NOMO-1 (cell line): Measurements from ENCODE around the gene EAF2.

Experiments used
- DNase-seq, 2 experiments: peaks; one replicate each; lab custom pipeline; 2025; ENCODE audit not compliant: unreplicated experiment in 2 of 2; lab: John Stamatoyannopoulos, UW

EAF2 gene

GRCh38 chr3:121834671-121835464 lies at the start of gene EAF2, which contains the start of gene IQCB1:
TSS of gene EAF2 (plus strand) at chr3:121835209. CDS start at chr3:121835286, 77 bp downstream.
TSS of gene IQCB1 (minus strand) at chr3:121835060. CDS start at chr3:121828960, 6,100 bp downstream.
- peak; percentile 92 to 93 for DNase-seq

- DNase-seq: no peak
Measured at GRCh38 chr3:121786485-121786884, 48.5 kb upstream of the EAF2 start.

DNA sequence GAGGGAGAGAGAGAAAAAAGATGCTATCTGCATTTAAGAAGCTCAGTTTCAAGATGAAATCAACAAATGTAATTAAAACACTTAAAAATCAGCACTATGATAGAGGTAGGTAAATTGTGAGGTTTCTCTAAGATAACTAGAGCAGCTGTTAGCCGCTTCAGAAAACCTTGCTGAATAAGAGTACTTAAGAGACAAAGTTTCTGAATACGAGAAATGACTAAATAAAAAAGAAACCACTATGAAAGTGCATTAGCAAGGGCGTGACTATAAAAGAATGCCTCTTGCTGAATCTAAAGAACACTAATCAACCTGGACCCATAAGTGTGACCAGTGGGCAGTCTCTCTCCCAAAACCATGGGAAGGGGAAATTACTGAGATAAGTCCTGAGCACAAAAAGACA lies 41.9 kb upstream of the EAF2 start:
- no peak for DNase-seq

DNA sequence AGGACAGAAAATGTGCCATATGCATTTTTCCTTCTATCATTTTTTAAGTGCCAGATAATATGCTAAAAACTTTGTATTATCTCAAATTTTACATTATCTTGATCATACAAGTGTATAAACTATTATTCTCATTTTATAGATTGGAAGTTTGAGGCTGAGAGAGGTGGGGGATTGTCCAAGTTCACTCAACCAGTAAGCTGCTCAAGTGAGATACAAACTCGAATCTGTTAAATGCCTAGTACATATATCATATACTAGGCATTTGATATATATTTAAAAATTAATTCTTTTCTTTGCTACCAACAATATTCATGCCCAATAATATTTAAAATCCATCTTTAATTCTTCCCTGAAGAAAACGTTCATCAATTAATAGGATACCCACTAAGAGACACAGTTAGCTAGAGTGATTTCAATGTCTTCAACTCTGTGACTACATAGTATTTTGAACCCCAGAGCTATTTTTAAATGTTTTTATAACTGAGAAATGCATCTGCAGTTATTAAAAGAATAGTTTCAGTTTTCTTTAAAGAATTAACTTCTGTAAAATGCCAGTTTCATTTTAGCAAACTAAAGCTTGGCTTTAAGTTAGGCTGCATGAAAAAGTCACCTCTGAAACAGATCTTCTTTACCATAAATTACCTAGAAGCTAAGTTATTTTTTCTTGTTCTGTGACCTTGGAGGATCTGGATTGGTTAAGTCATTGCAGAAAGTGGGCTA lies 40.6 kb upstream of the EAF2 start:
- no peak for DNase-seq

DNA sequence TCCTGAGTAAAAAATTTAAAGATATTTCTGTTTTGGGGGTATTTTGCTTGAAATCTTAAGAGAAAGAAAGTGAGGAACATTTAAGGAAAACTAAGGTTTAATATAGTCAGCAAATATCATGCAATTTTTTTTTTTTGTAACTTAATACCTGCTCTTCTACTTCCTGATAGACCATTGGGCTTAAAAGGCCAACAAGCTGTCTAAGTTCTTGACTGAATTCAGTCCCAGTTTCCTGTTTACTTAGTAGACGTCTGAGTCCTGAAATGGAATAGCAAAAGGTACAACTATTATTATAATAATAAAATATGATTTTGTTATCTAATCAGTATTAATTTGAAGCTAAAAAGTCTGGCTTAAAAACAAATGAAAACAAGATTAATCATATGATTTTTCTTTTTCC lies 38.0 kb upstream of the EAF2 start:
- no peak for DNase-seq

- no peak for DNase-seq
Measured at GRCh38 chr3:121800906-121801305, 34.1 kb upstream of the EAF2 start.

DNA sequence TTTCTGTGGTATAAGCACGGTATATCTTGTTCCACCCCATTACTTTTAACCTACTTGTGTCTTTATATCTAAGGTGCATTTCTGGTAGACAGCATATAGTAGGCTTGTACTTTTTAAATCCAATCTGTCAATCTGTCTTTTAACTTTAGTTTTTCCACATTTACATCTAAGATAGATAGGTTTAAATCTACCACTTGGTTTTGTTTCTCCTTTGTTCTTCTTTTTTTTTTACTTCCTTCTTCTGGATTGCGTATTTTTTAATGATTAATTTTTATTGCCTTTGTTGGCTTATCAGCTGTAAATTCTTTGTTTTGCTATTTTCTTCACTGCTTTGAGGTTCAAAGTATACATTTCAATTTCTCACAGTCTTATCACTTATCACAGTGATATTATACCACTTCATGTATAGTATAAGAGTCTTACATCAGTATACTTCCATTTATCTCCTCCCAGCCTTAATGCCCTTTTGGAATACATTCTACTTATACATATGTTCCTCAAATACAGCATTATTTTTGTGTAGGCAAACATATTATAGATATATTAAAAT lies 31.2 kb upstream of the EAF2 start:
- peak in 1 of 2 experiments; percentile 22 for DNase-seq

DNA sequence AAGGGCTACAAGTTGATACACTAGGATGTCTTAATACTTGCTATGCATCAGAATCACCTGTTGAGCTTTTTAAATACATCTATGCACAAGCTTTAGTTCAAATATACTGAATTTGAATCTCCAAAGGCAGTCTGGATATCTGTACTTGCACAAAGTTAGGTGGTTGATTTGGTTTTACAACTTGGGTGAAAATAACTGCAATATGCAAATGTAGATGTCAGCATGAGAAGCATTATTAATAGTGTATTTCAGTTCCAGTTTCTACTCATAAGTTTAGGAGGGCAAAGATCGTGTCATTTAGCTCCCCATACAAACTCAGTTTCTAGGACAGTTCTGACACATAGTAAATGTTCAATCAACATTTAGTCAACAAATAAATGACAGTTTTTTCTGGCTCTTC lies 25.8 kb upstream of the EAF2 start:
- no peak for DNase-seq

DNA sequence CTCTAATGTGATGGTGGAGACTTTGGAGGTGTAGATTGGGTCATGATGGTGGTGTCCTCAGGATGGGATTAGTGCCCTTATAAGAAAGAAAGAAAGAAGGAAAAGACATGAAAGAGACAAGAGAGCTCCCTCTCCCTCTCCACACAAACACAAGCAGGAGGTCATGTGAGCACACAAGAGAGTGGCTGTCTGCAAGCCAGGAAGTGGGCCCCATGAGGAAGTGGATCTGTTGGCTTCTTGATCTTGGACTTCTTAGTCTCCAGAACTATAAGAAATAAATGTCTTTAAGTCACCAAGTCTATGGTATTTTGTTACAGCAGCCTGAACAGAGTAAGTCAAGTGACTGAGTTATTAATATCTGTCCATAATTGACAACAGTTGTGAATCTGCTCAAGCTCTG lies 17.3 kb upstream of the EAF2 start:
- peak; percentile 37 to 42 for DNase-seq

DNA sequence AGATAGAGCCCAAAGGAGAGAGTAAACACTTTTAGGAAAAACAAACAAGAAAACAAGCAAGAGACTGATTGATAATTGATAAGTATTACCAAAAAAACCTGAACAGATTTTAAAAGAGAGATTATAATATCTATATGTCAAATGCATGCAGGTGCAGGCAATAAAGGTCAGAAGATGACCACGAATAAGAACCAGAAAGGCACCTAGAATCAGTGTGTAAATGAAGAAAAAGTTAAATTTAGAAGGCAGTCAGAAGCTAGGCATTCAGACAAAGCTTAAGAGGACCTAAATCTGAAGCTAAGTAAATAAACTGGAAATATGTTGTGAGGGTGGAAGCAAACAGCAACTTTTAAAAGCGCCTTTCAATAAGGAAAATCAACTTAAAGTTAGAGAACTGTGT lies 16.4 kb upstream of the EAF2 start:
- no peak for DNase-seq

DNA sequence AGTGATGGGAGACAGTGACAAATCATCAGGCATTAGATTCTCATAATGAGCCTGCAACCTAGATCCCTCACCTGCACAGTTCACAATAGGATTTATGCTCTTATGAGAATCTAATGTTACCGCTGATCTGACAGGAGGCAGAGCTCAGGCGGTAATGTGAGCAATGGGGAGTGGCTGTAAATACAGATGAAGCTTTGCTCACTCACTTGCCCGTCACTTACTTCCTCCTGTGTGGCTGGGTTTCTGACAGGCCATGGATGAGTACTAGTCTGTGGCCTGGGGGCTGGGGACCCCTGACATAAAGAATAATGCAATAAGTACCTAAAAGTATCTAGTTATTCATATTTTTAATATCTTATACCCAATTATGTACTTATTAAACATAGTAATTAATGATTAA lies 15.8 kb upstream of the EAF2 start:
- no peak for DNase-seq

DNA sequence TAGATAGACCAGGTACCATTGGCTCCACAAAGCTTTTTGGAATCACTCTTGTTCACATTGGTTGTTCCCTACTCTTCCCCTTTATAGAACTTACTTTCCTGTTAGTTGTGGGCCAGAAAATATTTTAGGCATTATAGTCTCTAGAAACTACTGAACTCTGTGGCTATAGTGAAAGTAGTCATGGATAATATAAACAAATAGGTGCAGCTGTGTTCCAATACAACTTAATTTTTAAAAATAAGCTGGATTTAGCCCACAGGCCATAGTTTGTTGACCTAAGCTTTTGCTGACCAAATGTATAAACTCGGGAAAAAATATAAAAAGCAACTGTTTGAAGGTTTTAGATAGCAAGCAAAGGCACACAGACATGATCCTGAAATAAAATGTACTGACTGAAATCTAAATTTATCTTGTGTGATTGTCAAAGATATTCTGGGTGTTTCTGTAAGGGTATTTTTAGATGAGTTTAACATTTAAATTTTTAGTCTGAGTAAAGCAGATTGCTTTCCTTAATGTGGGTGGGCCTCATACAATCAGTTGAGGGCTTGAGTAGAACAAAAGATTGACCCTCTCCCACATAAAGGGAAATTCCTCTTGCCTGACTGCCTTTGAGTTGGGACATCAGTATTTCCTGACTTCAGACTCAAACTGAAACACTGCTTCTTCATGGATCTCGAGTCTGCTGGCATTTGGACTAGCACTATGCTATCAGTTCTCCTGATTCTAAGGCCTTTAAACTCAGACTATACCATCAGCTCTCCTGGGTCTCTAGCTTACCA lies 13.4 kb upstream of the EAF2 start:
- DNase-seq: no peak

- DNase-seq: no peak
Measured at GRCh38 chr3:121822973-121823372, 12.0 kb upstream of the EAF2 start.

GRCh38 chr3:121834157-121834670 lies 795 bp upstream of the EAF2 start:
- peak; percentile 15 to 16 for DNase-seq

GRCh38 chr3:121835465-121835801 lies 424 bp downstream of the EAF2 start:
- peak in 1 of 2 experiments; percentile 39 for DNase-seq

DNA sequence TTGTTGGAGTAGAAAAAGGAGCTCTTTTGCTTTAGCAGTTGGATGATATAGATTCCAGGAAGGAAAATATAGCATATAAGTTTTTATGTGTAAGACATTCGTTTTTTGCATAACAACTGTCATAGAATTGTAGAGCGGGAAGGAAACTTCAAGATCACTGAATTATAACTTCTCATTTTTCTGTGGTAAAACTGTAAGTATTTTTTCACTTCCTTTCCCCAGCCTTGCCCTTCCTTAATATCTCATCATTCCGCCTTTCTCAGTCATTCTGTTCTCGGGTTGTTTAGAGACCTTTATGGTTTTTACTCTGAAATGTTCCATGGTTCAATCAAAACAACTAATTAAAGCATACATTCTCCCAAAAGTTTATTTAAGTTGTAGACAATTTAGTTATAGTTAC lies 1.1 kb downstream of the EAF2 start:
- DNase-seq: peak; percentile 61 to 89

DNA sequence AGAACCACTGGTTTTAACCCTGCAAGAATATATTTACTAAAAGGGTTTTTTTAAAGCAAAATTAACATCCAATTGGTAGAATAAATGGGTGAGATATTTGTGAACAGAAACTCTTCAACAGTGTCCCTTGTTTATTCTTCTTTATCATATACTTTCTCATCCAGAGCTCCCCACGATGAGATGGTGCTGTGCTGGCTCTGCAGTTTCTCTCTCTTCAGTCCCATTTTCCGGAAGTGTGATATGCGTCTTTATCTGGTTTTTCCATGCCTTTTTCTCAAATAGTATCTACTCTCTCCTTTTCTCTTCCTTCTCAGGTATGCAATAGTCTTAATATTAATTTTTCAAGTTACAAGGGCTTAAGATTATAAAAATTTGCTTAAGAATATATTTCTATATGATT lies 1.5 kb downstream of the EAF2 start:
- peak in 1 of 2 experiments; percentile 28 for DNase-seq

- DNase-seq: no peak
Measured at GRCh38 chr3:121839962-121840361, 5.0 kb downstream of the EAF2 start.

GRCh38 chr3:121844892-121845291 lies 9.9 kb downstream of the EAF2 start:
- no peak for DNase-seq

GRCh38 chr3:121852256-121852655 lies 17.2 kb downstream of the EAF2 start:
- DNase-seq: no peak

GRCh38 chr3:121855555-121855954 lies 20.5 kb downstream of the EAF2 start:
- no peak for DNase-seq
